ENCODE measurements around the gene HNRNPAB. TPM values are rescaled to one million over a fixed set of nuclear protein-coding genes. Genes with fewer than 3 reads are reported as not detected.

Gene HNRNPAB
- total RNA-seq, 1 experiment from 2014 or later, result 547 TPM

DNA sequence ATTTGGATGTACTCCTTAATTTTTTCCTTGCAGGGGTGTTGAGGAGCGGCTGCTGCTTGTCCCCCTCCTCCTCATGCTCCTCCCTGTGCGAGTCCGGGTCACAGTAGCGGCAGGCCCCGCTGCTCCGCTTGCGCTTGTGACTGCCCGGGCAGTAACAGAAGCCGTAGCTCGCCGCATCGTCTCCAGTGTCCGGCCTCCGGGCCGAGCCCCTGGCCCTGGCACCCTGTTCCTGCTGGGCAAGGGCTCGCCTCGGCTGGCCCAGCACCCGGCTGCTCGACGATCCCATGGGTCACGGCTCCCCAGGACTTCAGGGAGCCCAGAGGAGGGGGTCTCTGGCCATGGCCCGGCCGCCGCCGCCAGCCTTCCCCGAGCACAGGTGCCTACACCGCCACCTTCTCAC is 17.3 kb upstream of the HNRNPAB start, which contains the start of gene GMCL2:
Gene GMCL2, minus strand, starts transcription at position 358 of the 400 bp plus-strand sequence. Its CDS starts 72 bp downstream, at position 286.
- H2AK5ac ChIP-seq (ENCODE audit: insufficient read length, low read length), result no peak within 1 kb of the TSS
- no peak within 1 kb of the TSS for H4K8ac ChIP-seq (replicated peaks; ENCODE audit: insufficient read length, low read depth, low read length)
- H3K79me1 ChIP-seq (ENCODE audit: insufficient read depth, low read depth, low read length, poor library complexity, severe bottlenecking), result no peaks in the 10 kb centered on the region
- H3K56ac ChIP-seq (ENCODE audit: insufficient read length, low read depth, low read length), result no peak within 1 kb of the TSS
- TF ChIP-seq, protein P1, sequence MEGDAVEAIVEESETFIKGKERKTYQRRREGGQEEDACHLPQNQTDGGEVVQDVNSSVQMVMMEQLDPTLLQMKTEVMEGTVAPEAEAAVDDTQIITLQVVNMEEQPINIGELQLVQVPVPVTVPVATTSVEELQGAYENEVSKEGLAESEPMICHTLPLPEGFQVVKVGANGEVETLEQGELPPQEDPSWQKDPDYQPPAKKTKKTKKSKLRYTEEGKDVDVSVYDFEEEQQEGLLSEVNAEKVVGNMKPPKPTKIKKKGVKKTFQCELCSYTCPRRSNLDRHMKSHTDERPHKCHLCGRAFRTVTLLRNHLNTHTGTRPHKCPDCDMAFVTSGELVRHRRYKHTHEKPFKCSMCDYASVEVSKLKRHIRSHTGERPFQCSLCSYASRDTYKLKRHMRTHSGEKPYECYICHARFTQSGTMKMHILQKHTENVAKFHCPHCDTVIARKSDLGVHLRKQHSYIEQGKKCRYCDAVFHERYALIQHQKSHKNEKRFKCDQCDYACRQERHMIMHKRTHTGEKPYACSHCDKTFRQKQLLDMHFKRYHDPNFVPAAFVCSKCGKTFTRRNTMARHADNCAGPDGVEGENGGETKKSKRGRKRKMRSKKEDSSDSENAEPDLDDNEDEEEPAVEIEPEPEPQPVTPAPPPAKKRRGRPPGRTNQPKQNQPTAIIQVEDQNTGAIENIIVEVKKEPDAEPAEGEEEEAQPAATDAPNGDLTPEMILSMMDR (conservative IDR thresholded peaks at IDR 0.05), result no peak
- no peak within 1 kb of the TSS for H2AFZ ChIP-seq (ENCODE audit: low read length)
- no peak within 1 kb of the TSS for H3K4me2 ChIP-seq (ENCODE audit: insufficient read depth, insufficient read length, low read length)
- H3K4me1 ChIP-seq (ENCODE audit: insufficient read depth, low read length), result peaks cover 1% of the 10 kb centered on the region; the same call in 1 of the 2 replicates
- no peak within 1 kb of the TSS for H2BK120ac ChIP-seq (ENCODE audit: low read depth, low read length, poor library complexity, severe bottlenecking)
- H3K23ac ChIP-seq (ENCODE audit: insufficient read length, low read depth, low read length), result no peak within 1 kb of the TSS
- Mint-ChIP-seq H3K4me1 (peaks cover 6 to 7% of the 10 kb centered on the region in 2 experiments), H3K27ac (no peak within 1 kb of the TSS), H3K4me3 (no peak within 1 kb of the TSS), H3K36me3 (ENCODE audit: insufficient read depth in 1 of 3, low read depth in 3 of 3) (peaks cover 0 to 4% (median 4%) of the 10 kb centered on the region in 3 experiments; a peak in 4 of 7 replicates), H3K27me3 (ENCODE audit: low read depth) (peaks cover 3% of the 10 kb centered on the region), H3K9me3 (peaks cover 6 to 10% of the 10 kb centered on the region in 2 experiments)
- no peak within 1 kb of the TSS for H2BK12ac ChIP-seq (ENCODE audit: insufficient read length, low read depth, low read length)
- no peak for DNase-seq
- no peak within 1 kb of the TSS for H3K9ac ChIP-seq (ENCODE audit: extremely low read depth, insufficient read length, low read length)
- H2BK5ac ChIP-seq (ENCODE audit: insufficient read length, low read length), result no peak within 1 kb of the TSS
- no peak within 1 kb of the TSS for H4K91ac ChIP-seq (ENCODE audit: insufficient read length, low read depth, low read length)
- H3K27ac ChIP-seq (ENCODE audit: insufficient read length, low read depth, low read length), result no peak within 1 kb of the TSS
- H3K14ac ChIP-seq (ENCODE audit: insufficient read depth, low read length), result no peak within 1 kb of the TSS
- H3K79me2 ChIP-seq (ENCODE audit: insufficient read depth, low read length), result no peaks in the 10 kb centered on the region
- no peaks in the 10 kb centered on the region for H3K23me2 ChIP-seq (ENCODE audit: insufficient read length, low read depth, low read length, poor library complexity, severe bottlenecking)
- no peak within 1 kb of the TSS for H4K5ac ChIP-seq (ENCODE audit: insufficient read length, low read depth, low read length)
- H2BK15ac ChIP-seq (ENCODE audit: low read depth, low read length), result no peak within 1 kb of the TSS
- no peaks in the 10 kb centered on the region for H4K20me1 ChIP-seq (ENCODE audit: control insufficient read depth, insufficient read depth, insufficient read length)
- H3K27me3 ChIP-seq (ENCODE audit: insufficient read depth, low read length), result no peaks in the 10 kb centered on the region
- H3K18ac ChIP-seq (ENCODE audit: insufficient read length, low read depth, low read length), result no peak within 1 kb of the TSS
- no peak within 1 kb of the TSS for H2BK20ac ChIP-seq (ENCODE audit: low read depth, low read length, poor library complexity, severe bottlenecking)
- no peaks in the 10 kb centered on the region for H3K9me3 ChIP-seq (ENCODE audit: control insufficient read depth, low read depth, low read length)
- H3T11ph ChIP-seq (ENCODE audit: low read length), result no peak within 1 kb of the TSS
- WGBS (ENCODE audit: extremely low coverage, insufficient read length, low lambda C conversion rate), result no CpG with 5 or more reads among the region's 27 CpGs
- H3K4ac ChIP-seq (ENCODE audit: low read depth, low read length), result no peak within 1 kb of the TSS
